HepG2 (cell line): ENCODE results near the gene TPM2. TPM values are rescaled to one million over a fixed set of nuclear protein-coding genes. Genes with fewer than 3 reads are reported as not detected.

Source experiments
- ATAC-seq: fragments of 200-7000 bp; cut with Tn5 transposase; 3 replicates; pipeline ENCODE4 v1.9.1; 2020; ENCODE audit warnings: mild to moderate bottlenecking, moderate library complexity
- BruUV-seq: library from RNA; stranded (reverse); fragments of 400-500 nt; replicated peaks from 2 replicates; lab custom pipeline; 2021; lab: Mats Ljungman, UMichigan
- CTCF ChIA-PET: fragments of 300-600 bp; formaldehyde crosslinking; extraction: SDS; loops from one replicate; lab custom pipeline; 2021; ENCODE audit warnings: low total read pairs, inconsistent platforms, low intra/inter-chr PET ratio; lab: Yijun Ruan, JAX
- POLR2A ChIA-PET: fragments of 350-600 bp; sonication (Branson Sonifier 250); formaldehyde crosslinking; loops from one replicate; lab custom pipeline; 2020; ENCODE audit warnings: antibody characterized with exemption, inconsistent platforms; lab: Yijun Ruan, JAX
- DNase-seq: peaks from one replicate; pipeline ENCODE4 v3.0.0-alpha.2; 2015; ENCODE audit warnings: low spot score
- FAIRE-seq: peaks from 3 replicates; lab custom pipeline; 2011; peaks lifted over from hg19 to GRCh38; lab: Jason Lieb, UNC
- H2AFZ ChIP-seq: one replicate; pipeline ENCODE4 v1.6.1; 2011; ENCODE audit warnings: low read length, inconsistent platforms
- H3K27ac ChIP-seq: fragments of 300-600 bp; 3 replicates; pipeline ENCODE4 v1.8.0; 2011; ENCODE audit warnings: mixed run types, mild to moderate bottlenecking, mixed read lengths, low read length, inconsistent platforms; ENCODE audit not compliant: insufficient read depth; ENCODE audit errors: extremely low read length
- H3K27me3 ChIP-seq, 2 experiments: fragments of 200-600 bp in 1 of 2; 2 replicates in 1 of 2; 3 replicates in 1 of 2; pipeline versions ENCODE4 v1.6.0 to v1.8.0; 2011; ENCODE audit warnings: low read length in 2 of 2, mild to moderate bottlenecking in 2 of 2, moderate library complexity in 2 of 2, inconsistent platforms in 1 of 2; ENCODE audit not compliant: insufficient read depth in 2 of 2, control insufficient read depth in 1 of 2
- H3K36me3 ChIP-seq, 2 experiments: fragments of 200-600 bp in 1 of 2; replicated peaks in 1 of 2; 2 replicates in 1 of 2; 3 replicates in 1 of 2; pipeline versions ENCODE4 v1.5.1 to v1.8.0; 2011; ENCODE audit warnings: low read length in 2 of 2, inconsistent platforms in 1 of 2; ENCODE audit not compliant: insufficient read depth in 2 of 2, control insufficient read depth in 1 of 2
- H3K4me1 ChIP-seq: 2 replicates; pipeline ENCODE4 v1.5.1; 2012; ENCODE audit warnings: low read length, inconsistent platforms; ENCODE audit not compliant: insufficient read depth
- H3K4me2 ChIP-seq: 2 replicates; pipeline ENCODE4 v1.6.0; 2011; ENCODE audit warnings: low read depth, low read length, inconsistent platforms
- H3K4me3 ChIP-seq, 3 experiments: fragments of 200-600 bp in 1 of 3; sonication (generic), shearing (Covaris generic) in 1 of 3; replicated peaks in 1 of 3; 2 replicates each; pipeline ENCODE4 v1.5.1; 2011 to 2016; ENCODE audit warnings: low read length in 3 of 3, inconsistent platforms in 2 of 3, low read depth in 2 of 3, mild to moderate bottlenecking in 2 of 3, control low read depth in 1 of 3, mixed read lengths in 1 of 3; ENCODE audit not compliant: insufficient read depth in 1 of 3
- H3K79me2 ChIP-seq: one replicate; pipeline ENCODE4 v1.6.1; 2011; ENCODE audit warnings: low read length, inconsistent platforms; ENCODE audit not compliant: insufficient read depth
- H3K9ac ChIP-seq: 2 replicates; pipeline ENCODE4 v1.6.0; 2011; ENCODE audit warnings: mild to moderate bottlenecking, low read depth, low read length, inconsistent platforms; ENCODE audit not compliant: insufficient read depth
- H3K9me3 ChIP-seq: 2 replicates; pipeline ENCODE4 v1.5.1; 2012; ENCODE audit warnings: mild to moderate bottlenecking, low read length
- H4K20me1 ChIP-seq: 2 replicates; pipeline ENCODE4 v1.6.0; 2011; ENCODE audit warnings: inconsistent platforms, mild to moderate bottlenecking, low read length, moderate library complexity; ENCODE audit not compliant: insufficient read depth
- ATF7 ChIP-seq, 2 experiments: fragments of 450-650 bp in 1 of 2; sonication (generic) in 1 of 2; formaldehyde crosslinking in 1 of 2; IDR thresholded peaks; 2 replicates each; pipeline versions ENCODE4 v1.4.0 to v1.6.1; 2016 to 2020; ENCODE audit warnings: antibody characterized with exemption in 1 of 2, mild to moderate bottlenecking in 1 of 2, missing genetic modification reagents in 1 of 2
- FOXK1 ChIP-seq: sonication (generic); formaldehyde crosslinking; IDR thresholded peaks from 2 replicates; pipeline ENCODE4 v1.4.0; 2020; ENCODE audit warnings: low read depth, missing genetic modification reagents, borderline replicate concordance
- HOXA9 ChIP-seq: sonication (generic); formaldehyde crosslinking; IDR thresholded peaks from 2 replicates; pipeline ENCODE4 v1.8.1; 2022; ENCODE audit warnings: missing genetic modification reagents, mild to moderate bottlenecking, moderate library complexity, borderline replicate concordance
- KMT2B ChIP-seq: IDR thresholded peaks from 2 replicates; pipeline ENCODE4 v1.6.1; 2016; ENCODE audit warnings: missing genetic modification reagents, missing compliant biosample characterization
- SMAD1 ChIP-seq: sonication (generic); formaldehyde crosslinking; IDR thresholded peaks from 2 replicates; pipeline ENCODE4 v1.4.0; 2020; ENCODE audit warnings: missing genetic modification reagents, low read depth, mild to moderate bottlenecking, borderline replicate concordance
- ZFAT ChIP-seq: sonication (generic); formaldehyde crosslinking; conservative IDR thresholded peaks from 2 replicates; pipeline ENCODE4 v1.8.1; 2023; ENCODE audit warnings: missing genetic modification reagents, inconsistent platforms
- ZNF530 ChIP-seq: sonication (generic); formaldehyde crosslinking; IDR thresholded peaks from 2 replicates; pipeline ENCODE4 v1.5.0; 2020; ENCODE audit warnings: low read depth, mild to moderate bottlenecking, missing genetic modification reagents
- WGBS: methylation state at CpG from one replicate; pipeline ENCODE4 v1.1.6; 2017; ENCODE audit warnings: low lambda C conversion rate; 5-methylcytosine and 5-hydroxymethylcytosine counted together
- in situ Hi-C: cut with HindIII; loops from 2 replicates; pipeline ENCODE4 v1.10.0; 2017; ENCODE audit warnings: low pct_unique_long_range_greater_than_20kb; ENCODE audit not compliant: extremely low pct_ligation_motif_present
- intact Hi-C: fragments of 100-400 bp; cut with micrococcal nuclease; formaldehyde crosslinking; loops from one replicate; pipeline ENCODE4 v1.10.0; 2022; ENCODE audit not compliant: unreplicated experiment
- polyA plus RNA-seq, 8 experiments: library from polyadenylated mRNA; depleted of rRNA in 3 of 8; stranded (reverse) in 7 of 8; unstranded in 1 of 8; fragments of >200 nt; fragmentation: Illumina TruSeq in 4 of 8; extraction: Trizol in 4 of 8; gene quantifications; 2 replicates each; pipeline versions ENCODE4 v1.2.1 to v1.2.3, GENCODE V29; 2011 to 2016; ENCODE audit warnings: low read depth in 4 of 8, missing spikeins in 1 of 8, mixed read lengths in 1 of 8; ENCODE audit not compliant: insufficient read depth in 1 of 8
- total RNA-seq, 5 experiments: library from RNA; depleted of rRNA; stranded (reverse); fragments of >200 nt; fragmentation: Illumina TruSeq; extraction: Trizol; gene quantifications; 2 replicates each; pipeline ENCODE4 v1.2.3, GENCODE V29; 2016; ENCODE audit warnings: low read depth in 1 of 5
- TF ChIP-seq, protein P1 (sequence below): sonication (generic); IDR thresholded peaks from 2 replicates; pipeline ENCODE4 v1.6.1; 2016; ENCODE audit warnings: low read depth, borderline replicate concordance
- TF ChIP-seq, protein P2 (sequence below): sonication (generic); formaldehyde crosslinking; IDR thresholded peaks from 2 replicates; pipeline ENCODE4 v1.4.0; 2020; ENCODE audit warnings: mild to moderate bottlenecking, missing genetic modification reagents
- TF ChIP-seq, protein P3 (sequence below): sonication (generic); formaldehyde crosslinking; IDR thresholded peaks from 2 replicates; pipeline ENCODE4 v1.4.0; 2020; ENCODE audit warnings: missing genetic modification reagents

Gene TPM2
- total and polyA plus RNA-seq, 2 of the 13 experiments (the other 11 are each of a cell fraction or from before 2014, with no cell fraction given), result 3.1 to 10.7 TPM

DNA sequence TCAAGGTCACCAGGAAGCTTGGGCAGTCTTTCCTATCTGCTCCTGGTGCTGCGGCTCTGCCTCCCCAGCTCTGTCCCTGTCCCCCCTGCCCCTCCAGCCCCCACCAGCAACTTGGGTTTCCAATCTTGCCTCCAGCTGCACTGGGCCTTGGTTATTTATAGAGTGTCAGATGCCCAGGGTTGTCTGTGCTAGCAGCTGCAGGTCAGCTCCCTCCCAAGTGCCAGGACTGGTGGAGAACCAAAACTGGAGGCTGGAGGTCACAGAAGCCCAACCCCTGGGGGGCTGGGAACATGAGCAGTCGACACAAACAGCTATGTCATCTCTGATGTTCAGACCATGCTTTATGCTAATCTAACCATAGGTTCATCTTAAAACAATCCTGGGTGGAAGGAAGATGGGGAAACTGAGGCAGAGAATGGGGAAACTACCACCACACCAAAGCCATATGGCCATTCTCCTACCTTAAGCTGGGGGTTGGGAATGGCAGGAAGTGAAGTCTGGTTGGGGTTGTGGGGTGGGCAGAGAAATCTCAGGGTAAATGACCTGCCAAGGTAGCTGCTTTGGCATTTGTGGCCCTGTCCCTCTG, 1.7 kb downstream of the TPM2 start:
- 89% methylated on average over 1 of the region's 2 CpGs for WGBS
- intact Hi-C loops, result no loop called here
- DNase-seq, result no peak
- no peak overlapping the region for H3K4me3 ChIP-seq
- H3K9me3 ChIP-seq, result no peaks in the 10 kb centered on the region
- no peaks in the 10 kb centered on the region for H4K20me1 ChIP-seq
- no peak overlapping the region for H3K9ac ChIP-seq
- H3K27me3 ChIP-seq, result no peaks in the 10 kb centered on the region
- no peaks in the 10 kb centered on the region for H3K79me2 ChIP-seq
- in situ Hi-C loops, result no loop called here
- H3K4me2 ChIP-seq, result peak overlapping the region; percentile 41; the same call in 1 of the 2 replicates
- ATAC-seq, result no peak
- no peak overlapping the region for H3K27ac ChIP-seq
- FAIRE-seq, result no peak
- CTCF ChIA-PET, result no interaction called here
- H3K36me3 ChIP-seq, result no peaks in the 10 kb centered on the region
- TF ChIP-seq HOXA9 (CRISPR knock-in tag) (no peak), KMT2B (CRISPR knock-in tag) (no peak), ZFAT (CRISPR knock-in tag) (no peak), ATF7 (IDR thresholded peaks at IDR 0.05) (no peak), ATF7 (CRISPR knock-in tag; IDR thresholded peaks at IDR 0.05) (no peak), FOXK1 (no peak), ZNF530 (CRISPR knock-in tag) (no peak), SMAD1 (no peak)
- TF ChIP-seq, protein P1, sequence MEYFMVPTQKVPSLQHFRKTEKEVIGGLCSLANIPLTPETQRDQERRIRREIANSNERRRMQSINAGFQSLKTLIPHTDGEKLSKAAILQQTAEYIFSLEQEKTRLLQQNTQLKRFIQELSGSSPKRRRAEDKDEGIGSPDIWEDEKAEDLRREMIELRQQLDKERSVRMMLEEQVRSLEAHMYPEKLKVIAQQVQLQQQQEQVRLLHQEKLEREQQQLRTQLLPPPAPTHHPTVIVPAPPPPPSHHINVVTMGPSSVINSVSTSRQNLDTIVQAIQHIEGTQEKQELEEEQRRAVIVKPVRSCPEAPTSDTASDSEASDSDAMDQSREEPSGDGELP, result no peak
- TF ChIP-seq, protein P2, sequence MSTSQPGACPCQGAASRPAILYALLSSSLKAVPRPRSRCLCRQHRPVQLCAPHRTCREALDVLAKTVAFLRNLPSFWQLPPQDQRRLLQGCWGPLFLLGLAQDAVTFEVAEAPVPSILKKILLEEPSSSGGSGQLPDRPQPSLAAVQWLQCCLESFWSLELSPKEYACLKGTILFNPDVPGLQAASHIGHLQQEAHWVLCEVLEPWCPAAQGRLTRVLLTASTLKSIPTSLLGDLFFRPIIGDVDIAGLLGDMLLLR (CRISPR knock-in tag), result no peak
- TF ChIP-seq, protein P3, sequence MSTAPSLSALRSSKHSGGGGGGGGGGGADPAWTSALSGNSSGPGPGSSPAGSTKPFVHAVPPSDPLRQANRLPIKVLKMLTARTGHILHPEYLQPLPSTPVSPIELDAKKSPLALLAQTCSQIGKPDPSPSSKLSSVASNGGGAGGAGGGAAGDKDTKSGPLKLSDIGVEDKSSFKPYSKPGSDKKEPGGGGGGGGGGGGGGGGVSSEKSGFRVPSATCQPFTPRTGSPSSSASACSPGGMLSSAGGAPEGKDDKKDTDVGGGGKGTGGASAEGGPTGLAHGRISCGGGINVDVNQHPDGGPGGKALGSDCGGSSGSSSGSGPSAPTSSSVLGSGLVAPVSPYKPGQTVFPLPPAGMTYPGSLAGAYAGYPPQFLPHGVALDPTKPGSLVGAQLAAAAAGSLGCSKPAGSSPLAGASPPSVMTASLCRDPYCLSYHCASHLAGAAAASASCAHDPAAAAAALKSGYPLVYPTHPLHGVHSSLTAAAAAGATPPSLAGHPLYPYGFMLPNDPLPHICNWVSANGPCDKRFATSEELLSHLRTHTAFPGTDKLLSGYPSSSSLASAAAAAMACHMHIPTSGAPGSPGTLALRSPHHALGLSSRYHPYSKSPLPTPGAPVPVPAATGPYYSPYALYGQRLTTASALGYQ, result no peak
- peaks cover 63% of the 10 kb centered on the region for H3K4me1 ChIP-seq
- H2AFZ ChIP-seq, result no peak overlapping the region
- no TSS peak for BruUV-seq
- POLR2A ChIA-PET, result interaction anchor here (0.7 to 6.1 kb wide), 5 partner anchors 7 to 29 kb away, joined by 3 to 68 read pairs (median 8); partner anchors contain the start of genes ARHGEF39, CCDC107 and RMRP
